Osteocyte (in vitro differentiated cells): ENCODE results near the gene SH2D3A. TPM values are rescaled to one million over a fixed set of nuclear protein-coding genes. Genes with fewer than 3 reads are reported as not detected.

Experiments
- DNase-seq: peaks from one replicate; pipeline ENCODE4 v3.0.0; 2021; ENCODE audit warnings: mixed read lengths; ENCODE audit not compliant: unreplicated experiment; ENCODE audit errors: extremely low spot score
- H3K27ac Mint-ChIP-seq: one replicate; pipeline ENCODE4 v1.8.0; 2021; ENCODE audit warnings: mild to moderate bottlenecking, mixed read lengths; ENCODE audit not compliant: unreplicated experiment
- H3K27me3 Mint-ChIP-seq: one replicate; pipeline ENCODE4 v1.8.0; 2021; ENCODE audit warnings: mixed read lengths; ENCODE audit not compliant: unreplicated experiment
- H3K36me3 Mint-ChIP-seq: one replicate; pipeline ENCODE4 v1.8.0; 2021; ENCODE audit warnings: mixed read lengths; ENCODE audit not compliant: unreplicated experiment
- H3K4me1 Mint-ChIP-seq: one replicate; pipeline ENCODE4 v1.8.0; 2021; ENCODE audit warnings: mixed read lengths; ENCODE audit not compliant: unreplicated experiment
- H3K4me3 Mint-ChIP-seq: one replicate; pipeline ENCODE4 v1.8.0; 2021; ENCODE audit warnings: mild to moderate bottlenecking, moderate library complexity, mixed read lengths; ENCODE audit not compliant: unreplicated experiment
- H3K9me3 Mint-ChIP-seq: one replicate; pipeline ENCODE4 v1.8.0; 2021; ENCODE audit warnings: mixed read lengths; ENCODE audit not compliant: unreplicated experiment
- total RNA-seq: library from RNA; stranded (reverse); gene quantifications from 2 replicates; pipeline ENCODE4 v1.2.1, GENCODE V29; 2021
- TF ChIP-seq, protein P1 (sequence below): fragments of 200-600 bp; sonication (generic); IDR thresholded peaks from 2 replicates; pipeline ENCODE4 v1.5.0; 2021; ENCODE audit warnings: antibody characterized with exemption, mild to moderate bottlenecking, moderate library complexity

Gene SH2D3A
- total RNA-seq, 1 donor from 2014 or later, result not detected

DNA sequence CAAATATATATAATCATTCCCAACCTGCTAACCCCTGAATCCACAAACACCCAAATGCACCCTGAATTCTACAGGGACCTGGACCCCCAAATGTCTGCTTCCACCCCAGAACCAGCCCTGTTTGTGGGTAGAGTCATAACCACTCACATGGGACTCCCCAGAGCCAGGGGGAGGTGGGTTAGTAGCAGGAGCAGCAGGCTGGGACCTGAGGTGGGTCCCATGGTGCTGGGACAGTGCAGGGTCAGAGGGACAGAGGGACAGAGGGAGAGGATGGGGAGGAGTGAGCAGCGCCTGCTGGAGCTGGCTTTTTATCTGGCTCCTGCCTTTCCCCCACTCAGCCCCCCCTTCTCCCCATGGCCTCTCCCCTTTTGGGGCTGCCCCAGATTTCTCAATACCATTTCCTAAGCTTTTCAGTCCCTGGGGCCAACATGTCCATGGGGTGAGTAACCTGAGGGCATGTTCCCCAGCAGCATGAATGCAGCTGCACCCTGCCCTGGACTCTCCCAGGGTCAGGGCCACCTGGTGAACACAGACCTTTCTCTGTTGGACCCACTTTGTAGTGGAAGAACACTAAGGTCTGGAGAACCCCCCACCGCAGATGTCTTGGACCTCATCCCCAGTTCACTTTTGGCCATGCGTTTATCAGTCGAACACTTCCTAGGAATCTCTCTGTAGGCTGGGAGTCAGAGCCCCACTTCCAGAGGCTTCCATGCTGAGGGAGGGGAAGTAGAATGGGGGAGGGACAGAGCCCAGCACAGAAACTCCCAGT, 46.7 kb downstream of the SH2D3A start, which contains the start of gene C3:
TSS of gene C3 (minus strand) at position 282 of the 769 bp plus-strand sequence. CDS start at position 221, 61 bp downstream.
- DNase-seq, result no peak
- TF ChIP-seq, protein P1, sequence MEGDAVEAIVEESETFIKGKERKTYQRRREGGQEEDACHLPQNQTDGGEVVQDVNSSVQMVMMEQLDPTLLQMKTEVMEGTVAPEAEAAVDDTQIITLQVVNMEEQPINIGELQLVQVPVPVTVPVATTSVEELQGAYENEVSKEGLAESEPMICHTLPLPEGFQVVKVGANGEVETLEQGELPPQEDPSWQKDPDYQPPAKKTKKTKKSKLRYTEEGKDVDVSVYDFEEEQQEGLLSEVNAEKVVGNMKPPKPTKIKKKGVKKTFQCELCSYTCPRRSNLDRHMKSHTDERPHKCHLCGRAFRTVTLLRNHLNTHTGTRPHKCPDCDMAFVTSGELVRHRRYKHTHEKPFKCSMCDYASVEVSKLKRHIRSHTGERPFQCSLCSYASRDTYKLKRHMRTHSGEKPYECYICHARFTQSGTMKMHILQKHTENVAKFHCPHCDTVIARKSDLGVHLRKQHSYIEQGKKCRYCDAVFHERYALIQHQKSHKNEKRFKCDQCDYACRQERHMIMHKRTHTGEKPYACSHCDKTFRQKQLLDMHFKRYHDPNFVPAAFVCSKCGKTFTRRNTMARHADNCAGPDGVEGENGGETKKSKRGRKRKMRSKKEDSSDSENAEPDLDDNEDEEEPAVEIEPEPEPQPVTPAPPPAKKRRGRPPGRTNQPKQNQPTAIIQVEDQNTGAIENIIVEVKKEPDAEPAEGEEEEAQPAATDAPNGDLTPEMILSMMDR, result no peak

DNA sequence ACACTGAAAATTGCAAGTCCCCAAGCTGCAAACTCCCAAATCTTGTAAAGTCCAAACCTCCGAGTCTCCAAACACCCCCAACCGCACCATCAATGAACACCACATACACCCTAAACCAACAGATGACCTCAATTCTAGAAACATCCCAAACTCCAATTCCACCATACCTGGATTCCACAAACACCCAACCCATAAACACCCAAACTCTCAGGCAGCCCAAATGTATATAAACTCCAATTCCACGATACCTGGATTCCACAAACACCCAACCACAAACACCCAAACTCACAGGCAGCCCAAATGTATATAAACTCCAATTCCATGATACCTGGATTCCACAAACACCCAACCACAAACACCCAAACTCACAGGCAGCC, 47.3 kb downstream of the SH2D3A start:
- H3K9me3 Mint-ChIP-seq, result no peaks in the 10 kb centered on the region
- peaks cover 27% of the 10 kb centered on the region for H3K27me3 Mint-ChIP-seq
- H3K36me3 Mint-ChIP-seq, result no peaks in the 10 kb centered on the region
- TF ChIP-seq, protein P1, result no peak
- H3K4me3 Mint-ChIP-seq, result no peak overlapping the region
- no peak overlapping the region for H3K27ac Mint-ChIP-seq
- no peak for DNase-seq
- H3K4me1 Mint-ChIP-seq, result peaks cover 3% of the 10 kb centered on the region

More for the DNA sequence above, 46.7 kb downstream of the SH2D3A start, which contains the start of gene C3:
- Mint-ChIP-seq H3K27me3 (peaks cover 27% of the 10 kb centered on the region), H3K9me3 (no peaks in the 10 kb centered on the region), H3K36me3 (no peaks in the 10 kb centered on the region), H3K4me3 (no peak within 1 kb of the TSS), H3K27ac (no peak within 1 kb of the TSS), H3K4me1 (peaks cover 3% of the 10 kb centered on the region)

DNA sequence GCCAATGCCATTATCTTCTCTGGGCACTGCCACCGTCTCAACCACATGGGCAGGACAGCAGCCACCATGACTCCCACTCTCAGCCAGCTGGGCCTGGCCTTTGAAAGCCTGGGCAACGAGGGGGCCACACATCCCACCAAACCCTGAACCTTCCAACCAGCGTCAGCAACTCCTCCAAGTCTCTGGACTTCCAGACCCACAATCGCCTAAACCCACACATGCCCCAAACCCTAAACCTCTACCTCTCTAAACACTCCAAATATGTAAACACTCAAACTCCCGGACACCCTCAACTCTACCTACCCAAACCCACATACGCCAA, 47.7 kb downstream of the SH2D3A start:
- TF ChIP-seq, protein P1, result no peak
- no peak overlapping the region for H3K27ac Mint-ChIP-seq
- H3K4me1 Mint-ChIP-seq, result peaks cover 3% of the 10 kb centered on the region
- DNase-seq, result no peak
- H3K4me3 Mint-ChIP-seq, result no peak overlapping the region
- peaks cover 27% of the 10 kb centered on the region for H3K27me3 Mint-ChIP-seq
- H3K36me3 Mint-ChIP-seq, result no peaks in the 10 kb centered on the region
- no peaks in the 10 kb centered on the region for H3K9me3 Mint-ChIP-seq

DNA sequence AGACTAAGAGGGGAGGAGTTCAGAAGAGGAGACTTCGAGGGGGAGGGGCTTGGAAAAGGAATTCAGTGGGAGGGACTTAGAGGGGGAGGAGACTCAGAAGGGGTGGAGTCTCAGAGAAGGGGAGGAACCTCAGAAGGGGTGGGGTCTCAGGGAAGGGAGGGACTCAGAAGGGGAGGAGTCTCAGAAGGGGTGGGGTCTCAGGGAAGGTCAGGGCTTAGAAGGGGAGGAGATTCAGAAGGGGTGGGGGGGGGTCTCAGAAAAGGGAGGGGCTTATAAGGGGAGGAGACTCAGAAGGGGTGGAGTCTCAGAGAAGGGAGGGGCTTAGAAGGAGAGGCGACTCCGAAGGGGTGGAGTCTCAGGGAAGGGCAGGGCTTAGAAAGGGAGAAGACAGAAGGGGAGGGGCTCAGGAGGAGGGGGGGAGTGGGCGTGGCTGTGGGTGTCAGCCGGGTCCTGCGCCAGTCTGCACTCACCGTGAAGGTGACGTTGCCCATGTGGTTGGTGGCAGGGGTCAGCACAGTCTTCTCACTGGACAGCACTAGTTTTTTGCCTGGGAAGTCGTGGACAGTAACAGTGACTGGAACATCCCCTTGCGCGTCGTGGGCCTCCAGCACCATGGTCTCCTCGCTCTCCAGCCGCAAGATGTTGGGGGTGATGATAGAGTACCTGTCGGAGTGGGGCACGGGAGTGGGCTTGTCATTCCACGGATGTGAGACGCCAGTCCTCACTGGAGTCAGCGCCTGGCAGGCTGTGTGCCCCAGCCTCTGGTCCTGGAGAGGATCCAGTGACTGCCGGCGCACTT, 48.3 kb downstream of the SH2D3A start:
- Mint-ChIP-seq H3K36me3 (no peaks in the 10 kb centered on the region), H3K27ac (no peak overlapping the region), H3K9me3 (no peaks in the 10 kb centered on the region), H3K4me1 (peaks cover 3% of the 10 kb centered on the region), H3K27me3 (peaks cover 27% of the 10 kb centered on the region), H3K4me3 (no peak overlapping the region)
- DNase-seq, result no peak
- TF ChIP-seq, protein P1, result no peak

DNA sequence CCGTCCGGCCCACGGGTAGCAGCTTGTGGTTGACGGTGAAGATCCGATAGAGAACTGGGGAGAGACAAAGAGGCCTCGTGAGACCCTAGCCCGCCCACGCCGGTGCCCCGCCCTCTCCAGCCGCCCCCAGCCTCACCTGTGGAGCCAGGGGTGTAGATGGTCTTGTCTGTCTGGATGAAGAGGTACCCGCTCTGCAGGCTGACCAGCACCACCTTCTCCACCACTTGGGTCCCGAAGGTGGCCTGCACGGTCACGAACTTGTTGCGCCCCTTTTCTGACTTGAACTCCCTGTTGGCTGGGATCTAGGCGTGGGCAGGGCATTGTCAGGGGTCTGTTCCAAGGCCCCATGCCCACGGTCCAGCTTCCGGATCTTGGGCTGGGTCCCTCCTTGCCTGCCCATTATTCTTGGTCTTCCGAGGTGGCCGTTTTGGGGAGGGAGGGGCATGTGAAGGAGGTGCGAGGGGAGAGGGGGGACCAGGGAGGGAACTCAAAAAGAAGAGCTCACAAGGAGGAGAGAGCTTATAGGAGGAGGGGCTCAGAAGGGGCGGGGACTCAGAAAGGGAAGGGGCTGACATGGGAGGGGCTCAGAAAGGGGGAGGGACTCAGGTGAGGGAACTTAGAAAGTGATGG, 49.0 kb downstream of the SH2D3A start:
- Mint-ChIP-seq H3K4me1 (peaks cover 3% of the 10 kb centered on the region), H3K27ac (no peak overlapping the region), H3K27me3 (peaks cover 27% of the 10 kb centered on the region), H3K9me3 (no peaks in the 10 kb centered on the region), H3K36me3 (no peaks in the 10 kb centered on the region), H3K4me3 (no peak overlapping the region)
- TF ChIP-seq, protein P1, result no peak
- DNase-seq, result no peak
